ENCODE data around the gene ANGPTL2.

Gene ANGPTL2

DNA sequence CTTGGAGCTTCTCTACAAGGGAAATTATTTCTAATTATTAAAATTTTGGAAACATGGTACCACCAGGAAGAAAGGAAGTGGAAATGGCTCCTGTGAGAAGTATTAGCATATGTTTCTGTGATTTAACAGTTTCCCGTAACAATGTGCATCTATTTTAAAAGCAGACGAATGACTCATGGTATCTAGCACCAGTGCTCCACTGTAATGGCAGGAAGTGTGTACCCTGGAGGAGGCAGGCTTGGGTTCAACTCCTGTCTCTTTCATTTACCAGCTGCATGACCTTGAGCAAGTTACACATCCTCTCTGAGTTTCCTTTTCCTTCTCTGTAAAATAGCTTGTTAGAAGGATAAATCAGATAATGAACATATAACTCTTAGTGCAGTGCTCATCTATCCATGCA, 41.0 kb upstream of the ANGPTL2 start:
- H3K4me3 ChIP-seq (ENCODE audit: low read depth in 1 of 2, low read length in 2 of 2), result no peak overlapping the region
- H3K27me3 ChIP-seq (ENCODE audit: control insufficient read depth in 1 of 2, insufficient read depth in 2 of 2, low read length in 2 of 2), result no peaks in the 10 kb centered on the region
- no peaks in the 10 kb centered on the region for H3K36me3 ChIP-seq (ENCODE audit: insufficient read depth, low read length)
- no peaks in the 10 kb centered on the region for H3K9me3 ChIP-seq (ENCODE audit: low read length)
- H3K9ac ChIP-seq (ENCODE audit: low read length), result no peak overlapping the region
- H3K4me1 ChIP-seq (ENCODE audit: insufficient read depth, low read length), result peaks cover 25% of the 10 kb centered on the region
- H3K27ac ChIP-seq (ENCODE audit: low read depth, low read length), result no peak overlapping the region

DNA sequence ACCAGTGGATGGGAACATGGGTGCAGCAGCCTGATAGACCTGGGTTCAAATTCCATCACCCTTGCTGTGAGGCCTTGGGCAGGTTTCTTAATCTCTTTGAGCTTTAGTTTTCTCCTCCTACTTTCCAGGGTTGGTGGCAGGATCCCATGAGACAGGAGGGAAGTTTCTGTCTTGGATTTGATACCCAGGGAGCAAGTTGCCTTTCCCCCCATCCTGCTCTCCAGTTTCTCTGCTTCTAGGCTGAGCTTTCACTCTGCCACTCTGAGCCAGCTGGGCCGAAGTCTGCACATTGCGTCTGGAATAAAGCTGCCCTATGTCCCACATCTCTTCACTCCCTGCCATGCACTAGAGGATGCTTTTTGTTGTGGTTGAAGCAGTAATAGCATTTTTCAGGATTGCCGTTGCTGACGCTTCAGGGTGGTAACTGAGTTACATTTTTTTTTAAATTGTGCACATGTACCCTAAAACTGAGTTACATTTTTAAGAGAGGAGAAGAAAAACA, 40.5 kb upstream of the ANGPTL2 start:
- no peak overlapping the region for H3K9ac ChIP-seq (ENCODE audit: low read length)
- H3K27me3 ChIP-seq (ENCODE audit: control insufficient read depth in 1 of 2, insufficient read depth in 2 of 2, low read length in 2 of 2), result no peaks in the 10 kb centered on the region
- H3K36me3 ChIP-seq (ENCODE audit: insufficient read depth, low read length), result no peaks in the 10 kb centered on the region
- H3K27ac ChIP-seq (ENCODE audit: low read depth, low read length), result no peak overlapping the region
- no peaks in the 10 kb centered on the region for H3K9me3 ChIP-seq (ENCODE audit: low read length)
- peaks cover 25% of the 10 kb centered on the region for H3K4me1 ChIP-seq (ENCODE audit: insufficient read depth, low read length)
- no peak overlapping the region for H3K4me3 ChIP-seq (ENCODE audit: low read depth in 1 of 2, low read length in 2 of 2)

DNA sequence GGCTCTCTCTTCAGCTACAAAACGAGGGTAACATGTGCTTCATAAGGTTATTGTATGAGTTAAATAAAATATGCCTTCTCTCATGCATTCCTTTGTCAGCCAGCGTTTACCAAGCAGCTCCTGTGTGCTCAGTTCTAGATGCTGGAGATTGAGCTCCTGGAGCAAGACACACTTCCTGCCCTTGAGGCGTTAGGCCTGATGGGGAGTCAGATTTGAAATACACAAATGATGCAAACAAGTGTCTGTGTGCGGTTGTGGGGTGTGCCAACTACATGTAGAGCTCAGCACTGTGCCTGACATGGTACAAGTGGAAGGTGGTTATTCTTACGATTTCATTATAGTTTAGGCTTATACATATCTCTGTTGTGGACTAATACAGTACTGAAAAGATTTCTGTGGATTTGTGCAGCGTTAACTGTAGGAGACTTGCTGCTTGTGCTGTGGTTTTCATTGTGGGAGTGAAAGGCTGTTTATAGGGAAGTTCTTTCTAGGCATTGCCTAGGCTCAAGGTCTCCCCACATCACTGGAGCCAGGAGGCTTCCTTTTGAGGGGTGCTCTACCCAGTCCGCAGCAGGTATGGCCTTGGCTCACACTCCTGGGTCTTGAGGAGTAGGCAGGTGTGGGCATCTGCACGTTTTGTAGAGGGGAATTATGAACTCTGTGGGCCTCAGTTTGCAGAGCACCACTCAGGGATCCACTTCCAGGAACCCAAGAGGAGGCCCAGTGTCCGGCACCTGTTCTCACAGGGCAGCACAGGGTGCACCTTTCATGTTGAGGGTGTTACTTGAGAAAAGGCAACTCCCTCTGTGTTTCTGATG, 39.8 kb upstream of the ANGPTL2 start:
- Histone ChIP-seq H3K4me1 (ENCODE audit: insufficient read depth, low read length) (peaks cover 25% of the 10 kb centered on the region), H3K27me3 (ENCODE audit: control insufficient read depth in 1 of 2, insufficient read depth in 2 of 2, low read length in 2 of 2) (no peaks in the 10 kb centered on the region), H3K36me3 (ENCODE audit: insufficient read depth, low read length) (no peaks in the 10 kb centered on the region), H3K9ac (ENCODE audit: low read length) (no peak overlapping the region), H3K9me3 (ENCODE audit: low read length) (no peaks in the 10 kb centered on the region), H3K27ac (ENCODE audit: low read depth, low read length) (no peak overlapping the region), H3K4me3 (ENCODE audit: low read depth in 1 of 2, low read length in 2 of 2) (no peak overlapping the region)

DNA sequence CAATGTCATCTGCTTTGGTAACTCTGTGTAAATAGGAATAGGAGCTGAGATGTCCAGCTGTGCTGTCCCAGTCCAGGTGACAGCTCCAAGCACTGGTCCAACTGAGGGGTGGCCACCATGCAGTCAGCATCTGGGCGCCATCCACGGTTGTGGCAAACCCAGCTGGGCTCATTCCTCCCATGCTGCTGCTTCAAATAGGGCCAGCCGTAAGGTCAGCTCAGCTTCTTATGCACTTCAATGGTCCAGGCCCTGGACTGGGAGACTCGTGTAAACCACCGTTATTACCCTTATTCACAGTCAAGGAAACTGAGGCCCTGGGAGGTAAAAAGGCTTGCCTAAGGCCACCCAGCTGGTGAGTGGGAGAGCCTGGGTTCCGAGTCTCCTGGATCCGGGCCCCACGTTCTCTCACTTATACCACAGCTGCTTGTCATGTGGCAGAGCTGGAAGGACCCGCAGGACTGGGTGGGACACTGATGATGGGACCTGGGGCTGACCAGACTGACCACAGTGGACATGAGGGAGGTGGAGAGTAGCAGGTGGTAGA, 38.7 kb upstream of the ANGPTL2 start:
- H3K27me3 ChIP-seq (ENCODE audit: control insufficient read depth in 1 of 2, insufficient read depth in 2 of 2, low read length in 2 of 2), result no peaks in the 10 kb centered on the region
- H3K9ac ChIP-seq (ENCODE audit: low read length), result no peak overlapping the region
- no peak overlapping the region for H3K27ac ChIP-seq (ENCODE audit: low read depth, low read length)

DNA sequence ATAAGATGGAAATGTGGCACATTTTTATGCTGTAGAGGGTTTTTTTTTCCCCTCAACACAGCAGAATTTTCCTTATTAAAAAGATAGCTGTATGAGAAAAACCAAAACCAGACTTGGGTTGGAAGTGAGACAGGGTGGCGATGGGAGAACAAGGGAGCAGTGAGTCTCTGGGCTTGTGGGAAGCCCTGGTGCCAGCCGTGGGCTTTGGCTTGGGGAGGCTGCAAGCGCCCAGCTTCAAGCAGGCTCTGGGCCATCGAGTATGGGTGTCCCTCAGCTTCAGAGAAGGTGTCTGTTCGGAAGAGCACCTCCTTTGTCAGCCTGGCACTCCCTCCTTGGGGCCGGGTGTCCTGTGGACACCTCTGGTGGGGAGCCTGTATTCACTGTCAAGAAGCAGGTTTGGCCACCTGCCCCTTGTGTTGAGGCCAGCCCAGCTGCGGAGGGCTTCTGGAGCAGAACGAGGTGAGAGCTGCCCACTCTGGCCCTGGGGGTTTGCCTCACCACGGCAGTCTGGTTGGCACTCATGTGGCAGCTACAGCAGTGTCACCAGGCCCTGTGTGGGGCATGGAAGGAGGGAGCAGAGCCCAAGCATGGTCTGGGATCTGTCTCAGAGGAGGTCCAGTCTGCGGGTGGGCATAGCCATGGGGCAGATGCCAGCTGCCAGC, 37.6 kb upstream of the ANGPTL2 start:
- Histone ChIP-seq H3K27ac (ENCODE audit: low read depth, low read length) (peak overlapping the region; percentile 74), H3K9me3 (ENCODE audit: low read length) (no peaks in the 10 kb centered on the region), H3K4me3 (ENCODE audit: low read depth in 1 of 2, low read length in 2 of 2) (peak overlapping the region in 1 of 2 donors; percentile 2), H3K4me1 (ENCODE audit: insufficient read depth, low read length) (peaks cover 32% of the 10 kb centered on the region), H3K27me3 (ENCODE audit: control insufficient read depth in 1 of 2, insufficient read depth in 2 of 2, low read length in 2 of 2) (no peaks in the 10 kb centered on the region), H3K36me3 (ENCODE audit: insufficient read depth, low read length) (no peaks in the 10 kb centered on the region), H3K9ac (ENCODE audit: low read length) (peak overlapping the region; percentile 20)

More for the DNA sequence above, 38.7 kb upstream of the ANGPTL2 start:
- Histone ChIP-seq H3K36me3 (ENCODE audit: insufficient read depth, low read length) (no peaks in the 10 kb centered on the region), H3K9me3 (ENCODE audit: low read length) (no peaks in the 10 kb centered on the region), H3K4me3 (ENCODE audit: low read depth in 1 of 2, low read length in 2 of 2) (no peak overlapping the region), H3K4me1 (ENCODE audit: insufficient read depth, low read length) (peaks cover 25% of the 10 kb centered on the region)

DNA sequence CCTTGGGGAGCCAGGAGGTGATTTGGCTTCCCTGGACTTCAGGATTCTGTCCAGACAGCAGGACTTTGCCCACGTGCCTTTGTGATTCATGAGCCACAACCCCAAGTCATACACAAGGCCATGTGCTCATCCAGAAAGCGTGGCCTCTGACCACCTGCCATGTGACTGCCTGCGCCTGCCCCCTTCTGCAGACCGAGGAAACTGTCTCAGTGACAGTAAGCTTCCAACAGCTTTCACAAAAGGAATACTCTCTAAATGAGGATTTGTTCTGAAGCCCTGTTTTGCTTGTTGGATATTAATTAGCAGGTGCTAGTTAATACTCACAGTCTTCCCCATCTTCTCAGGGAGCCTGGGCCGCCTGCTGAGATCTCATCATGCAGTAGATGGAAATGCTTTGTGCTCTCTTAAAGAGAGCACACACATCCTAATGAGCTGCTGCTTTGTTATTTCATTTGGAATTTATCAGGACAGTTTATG, 36.9 kb upstream of the ANGPTL2 start:
- peak overlapping the region; percentile 20 for H3K9ac ChIP-seq (ENCODE audit: low read length)
- H3K9me3 ChIP-seq (ENCODE audit: low read length), result no peaks in the 10 kb centered on the region
- H3K27ac ChIP-seq (ENCODE audit: low read depth, low read length), result no peak overlapping the region
- H3K4me1 ChIP-seq (ENCODE audit: insufficient read depth, low read length), result peaks cover 38% of the 10 kb centered on the region
- H3K4me3 ChIP-seq (ENCODE audit: low read depth in 1 of 2, low read length in 2 of 2), result peak overlapping the region in 1 of 2 donors; percentile 16
- H3K27me3 ChIP-seq (ENCODE audit: control insufficient read depth in 1 of 2, insufficient read depth in 2 of 2, low read length in 2 of 2), result no peaks in the 10 kb centered on the region
- no peaks in the 10 kb centered on the region for H3K36me3 ChIP-seq (ENCODE audit: insufficient read depth, low read length)

DNA sequence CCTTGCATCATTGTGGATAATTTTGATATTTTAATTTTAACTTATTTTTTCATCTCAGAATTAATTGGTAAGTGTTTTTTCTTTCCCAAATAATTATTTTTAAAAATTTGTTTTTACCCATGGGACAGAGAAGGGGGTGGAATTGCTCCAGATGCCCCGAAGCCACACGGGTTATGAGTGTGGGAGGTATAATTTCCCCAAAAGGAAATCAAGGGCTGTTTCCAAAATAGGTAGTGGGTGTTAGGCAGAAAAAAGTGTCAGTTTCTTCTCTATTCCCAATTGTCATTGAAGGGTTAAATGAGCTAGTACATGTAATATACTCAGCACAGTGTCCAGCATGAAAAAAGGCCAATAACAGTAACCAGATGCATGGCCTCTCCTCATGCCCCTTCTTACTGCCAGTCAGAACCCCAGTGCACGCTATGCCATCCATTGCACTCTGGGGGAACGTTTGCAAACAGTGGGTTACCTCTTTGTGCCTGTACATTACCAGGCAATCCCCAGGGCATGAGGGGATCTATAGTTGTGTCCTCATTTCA, 36.4 kb upstream of the ANGPTL2 start:
- Histone ChIP-seq H3K27me3 (ENCODE audit: control insufficient read depth in 1 of 2, insufficient read depth in 2 of 2, low read length in 2 of 2) (no peaks in the 10 kb centered on the region), H3K9ac (ENCODE audit: low read length) (no peak overlapping the region), H3K4me3 (ENCODE audit: low read depth in 1 of 2, low read length in 2 of 2) (peak overlapping the region in 1 of 2 donors; percentile 16), H3K36me3 (ENCODE audit: insufficient read depth, low read length) (no peaks in the 10 kb centered on the region), H3K9me3 (ENCODE audit: low read length) (no peaks in the 10 kb centered on the region), H3K27ac (ENCODE audit: low read depth, low read length) (no peak overlapping the region), H3K4me1 (ENCODE audit: insufficient read depth, low read length) (peaks cover 43% of the 10 kb centered on the region)

DNA sequence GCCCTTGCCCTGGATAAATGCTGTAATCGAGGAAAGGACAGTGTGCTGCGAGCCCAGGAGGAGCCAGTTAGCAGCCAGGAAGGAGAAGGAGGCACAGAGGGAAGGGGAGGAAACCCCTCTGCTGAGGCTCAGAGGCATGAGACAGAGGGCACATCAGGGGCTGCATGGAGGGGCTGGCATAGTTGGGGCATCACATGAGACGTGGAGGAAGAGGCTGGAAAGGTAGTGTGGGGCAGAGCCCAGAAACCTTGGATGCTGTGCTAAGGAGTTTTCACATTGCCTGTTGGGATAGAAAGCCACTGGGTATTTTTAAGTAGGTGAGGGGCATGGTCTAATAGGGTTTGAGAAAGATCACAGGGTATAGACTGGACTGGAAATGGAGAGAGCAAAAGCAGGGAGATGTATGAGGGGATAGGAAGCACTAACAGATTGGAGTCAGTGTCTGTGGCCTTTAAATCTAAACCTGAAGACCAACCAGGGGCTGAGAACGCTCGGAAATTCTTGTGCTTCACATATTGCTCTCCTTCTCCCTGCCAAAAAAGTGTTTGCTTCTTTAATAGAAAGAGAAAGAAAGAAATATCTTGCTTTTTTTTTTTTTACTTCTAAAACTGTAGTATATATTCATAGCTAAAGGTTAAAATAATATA, 33.0 kb upstream of the ANGPTL2 start:
- peak overlapping the region; percentile 21 for H3K9ac ChIP-seq (ENCODE audit: low read length)
- H3K4me3 ChIP-seq (ENCODE audit: low read depth in 1 of 2, low read length in 2 of 2), result peak overlapping the region in 1 of 2 donors; percentile 26
- H3K4me1 ChIP-seq (ENCODE audit: insufficient read depth, low read length), result peaks cover 38% of the 10 kb centered on the region
- no peaks in the 10 kb centered on the region for H3K9me3 ChIP-seq (ENCODE audit: low read length)
- H3K36me3 ChIP-seq (ENCODE audit: insufficient read depth, low read length), result no peaks in the 10 kb centered on the region
- H3K27me3 ChIP-seq (ENCODE audit: control insufficient read depth in 1 of 2, insufficient read depth in 2 of 2, low read length in 2 of 2), result no peaks in the 10 kb centered on the region
- peak overlapping the region; percentile 79 for H3K27ac ChIP-seq (ENCODE audit: low read depth, low read length)

DNA sequence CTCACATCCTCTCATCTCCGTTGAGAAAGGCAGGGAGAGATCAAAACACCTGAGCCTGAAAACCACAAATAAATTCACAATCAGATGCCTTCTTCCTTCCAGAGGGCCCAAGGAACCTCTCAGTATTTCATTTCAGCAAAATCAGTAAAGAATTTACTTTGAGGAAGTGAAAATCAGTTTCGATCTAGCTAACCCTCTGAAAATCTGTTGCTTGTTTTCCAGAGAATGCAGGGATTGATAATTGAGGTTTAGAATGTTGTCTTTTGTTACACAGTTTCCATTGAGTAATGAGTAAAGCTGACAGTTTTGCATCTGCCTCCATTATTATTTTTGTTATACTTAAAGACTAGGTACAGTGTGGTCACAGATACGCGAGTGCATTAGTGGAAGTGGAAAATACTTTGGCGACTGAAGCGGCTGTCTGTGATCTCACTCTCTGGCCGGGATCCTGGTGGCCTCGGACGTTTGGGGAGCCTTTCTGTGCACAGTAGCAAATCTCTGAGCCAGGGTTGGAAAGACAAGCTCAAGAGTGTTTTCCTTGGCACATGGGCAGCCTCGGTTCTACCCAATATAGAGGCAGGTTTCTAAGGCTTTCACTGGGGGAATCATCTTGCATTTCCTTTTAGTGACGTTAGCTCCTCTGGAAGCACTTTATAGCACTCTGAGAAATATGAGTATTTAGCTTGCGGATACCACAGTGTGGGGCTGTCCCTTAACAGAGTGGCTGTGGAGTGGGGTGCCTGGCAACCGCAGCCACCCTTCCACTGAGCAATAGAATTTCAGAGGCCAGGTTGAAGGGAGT, 32.2 kb upstream of the ANGPTL2 start:
- peak overlapping the region; percentile 40 for H3K9ac ChIP-seq (ENCODE audit: low read length)
- no peaks in the 10 kb centered on the region for H3K27me3 ChIP-seq (ENCODE audit: control insufficient read depth in 1 of 2, insufficient read depth in 2 of 2, low read length in 2 of 2)
- H3K9me3 ChIP-seq (ENCODE audit: low read length), result no peaks in the 10 kb centered on the region
- H3K4me1 ChIP-seq (ENCODE audit: insufficient read depth, low read length), result peaks cover 30% of the 10 kb centered on the region
- H3K36me3 ChIP-seq (ENCODE audit: insufficient read depth, low read length), result no peaks in the 10 kb centered on the region
- H3K4me3 ChIP-seq (ENCODE audit: low read depth in 1 of 2, low read length in 2 of 2), result peak overlapping the region in 1 of 2 donors; percentile 26
- peak overlapping the region; percentile 79 for H3K27ac ChIP-seq (ENCODE audit: low read depth, low read length)

DNA sequence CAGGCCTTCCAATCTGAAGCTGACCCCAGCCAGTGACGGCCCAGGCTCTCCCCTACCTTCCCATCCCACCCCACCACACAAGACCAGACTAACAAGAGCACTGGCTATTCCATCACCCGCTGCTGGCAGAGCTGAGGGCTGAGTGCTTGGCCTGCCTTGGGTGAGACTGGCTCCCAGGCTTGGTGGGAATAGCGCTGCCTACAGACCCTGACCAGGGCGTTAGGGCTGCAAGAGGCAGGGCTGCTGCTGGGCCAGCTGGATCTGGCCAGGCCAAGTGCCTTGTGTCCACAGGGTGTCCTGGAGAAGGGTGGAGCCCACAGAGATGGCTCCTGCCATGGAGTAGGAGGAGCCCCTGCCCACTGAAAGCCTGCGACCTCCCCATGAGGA, 31.6 kb upstream of the ANGPTL2 start:
- no peaks in the 10 kb centered on the region for H3K9me3 ChIP-seq (ENCODE audit: low read length)
- no peaks in the 10 kb centered on the region for H3K27me3 ChIP-seq (ENCODE audit: control insufficient read depth in 1 of 2, insufficient read depth in 2 of 2, low read length in 2 of 2)
- peak overlapping the region; percentile 40 for H3K9ac ChIP-seq (ENCODE audit: low read length)
- peak overlapping the region in 1 of 2 donors; percentile 26 for H3K4me3 ChIP-seq (ENCODE audit: low read depth in 1 of 2, low read length in 2 of 2)
- H3K4me1 ChIP-seq (ENCODE audit: insufficient read depth, low read length), result peaks cover 24% of the 10 kb centered on the region
- H3K36me3 ChIP-seq (ENCODE audit: insufficient read depth, low read length), result no peaks in the 10 kb centered on the region
- peak overlapping the region; percentile 79 for H3K27ac ChIP-seq (ENCODE audit: low read depth, low read length)

Data from muscle layer of colon (tissue), 2 donors.